Measurements from ENCODE around the gene SLC16A5.

Gene SLC16A5

GRCh38 chr17:75049706-75050105, 38.0 kb upstream of the SLC16A5 start (continued):
- no peak for TF ChIP-seq CREB5 (CRISPR knock-in tag; IDR thresholded peaks at IDR 0.05; ENCODE audit: low read depth)
- no peak for TF ChIP-seq POU6F1 (CRISPR knock-in tag; IDR thresholded peaks at IDR 0.05; ENCODE audit: borderline replicate concordance, low read depth)
- no peak for TF ChIP-seq RARB (CRISPR knock-in tag; IDR thresholded peaks at IDR 0.05)
- TF ChIP-seq ISL1 (CRISPR knock-in tag; IDR thresholded peaks at IDR 0.05), result no peak
- TF ChIP-seq ZNF565 (CRISPR knock-in tag; conservative IDR thresholded peaks at IDR 0.05; ENCODE audit: low read depth), result no peak
- no peak for TF ChIP-seq ARNTL (CRISPR knock-in tag; IDR thresholded peaks at IDR 0.05; ENCODE audit: borderline replicate concordance, low read depth)
- no peak for TF ChIP-seq BACH2 (CRISPR knock-in tag; IDR thresholded peaks at IDR 0.05; ENCODE audit: borderline replicate concordance)
- TF ChIP-seq ZFP3 (CRISPR knock-in tag; IDR thresholded peaks at IDR 0.05), result no peak
- no peak for TF ChIP-seq PPARA (CRISPR knock-in tag; IDR thresholded peaks at IDR 0.05; ENCODE audit: borderline replicate concordance)
- TF ChIP-seq SNAI2 (CRISPR knock-in tag; IDR thresholded peaks at IDR 0.05), result no peak

GRCh38 chr17:75051941-75052340, 35.8 kb upstream of the SLC16A5 start:
- ATAC-seq, result no peak
- no peak for TF ChIP-seq ESRRG (CRISPR knock-in tag; IDR thresholded peaks at IDR 0.05)

- peak; percentile 77 for ATAC-seq
- TF ChIP-seq GLIS3 (CRISPR knock-in tag; IDR thresholded peaks at IDR 0.05), result no peak
- no peak for TF ChIP-seq PATZ1 (CRISPR knock-in tag; IDR thresholded peaks at IDR 0.05; ENCODE audit: borderline replicate concordance)
- TF ChIP-seq CSDC2 (CRISPR knock-in tag; IDR thresholded peaks at IDR 0.05), result no peak
- no peak for TF ChIP-seq ZNF70 (CRISPR knock-in tag; IDR thresholded peaks at IDR 0.05)
- TF ChIP-seq ESRRG (CRISPR knock-in tag; IDR thresholded peaks at IDR 0.05), result no peak
- TF ChIP-seq TOX (CRISPR knock-in tag; IDR thresholded peaks at IDR 0.05; ENCODE audit: borderline replicate concordance), result no peak
- TF ChIP-seq TCF4 (CRISPR knock-in tag; IDR thresholded peaks at IDR 0.05; ENCODE audit: borderline replicate concordance), result no peak
- no peak for TF ChIP-seq OSR1 (CRISPR knock-in tag; IDR thresholded peaks at IDR 0.05)
- no peak for TF ChIP-seq POU6F1 (CRISPR knock-in tag; IDR thresholded peaks at IDR 0.05; ENCODE audit: borderline replicate concordance, low read depth)
- TF ChIP-seq ZC3H10 (CRISPR knock-in tag; IDR thresholded peaks at IDR 0.05), result no peak
- TF ChIP-seq ISL1 (CRISPR knock-in tag; IDR thresholded peaks at IDR 0.05), result no peak
- TF ChIP-seq PPARA (CRISPR knock-in tag; IDR thresholded peaks at IDR 0.05; ENCODE audit: borderline replicate concordance), result no peak
- TF ChIP-seq CREB5 (CRISPR knock-in tag; IDR thresholded peaks at IDR 0.05; ENCODE audit: low read depth), result no peak
- no peak for TF ChIP-seq ZNF565 (CRISPR knock-in tag; conservative IDR thresholded peaks at IDR 0.05; ENCODE audit: low read depth)
- no peak for TF ChIP-seq ZNF8 (CRISPR knock-in tag; IDR thresholded peaks at IDR 0.05)
- TF ChIP-seq ZFP30 (CRISPR knock-in tag; IDR thresholded peaks at IDR 0.05), result no peak
- no peak for TF ChIP-seq CSRNP3 (CRISPR knock-in tag; IDR thresholded peaks at IDR 0.05)
- TF ChIP-seq RARB (CRISPR knock-in tag; IDR thresholded peaks at IDR 0.05), result no peak
- no peak for TF ChIP-seq TSHZ2 (CRISPR knock-in tag; IDR thresholded peaks at IDR 0.05)
Observed at GRCh38 chr17:75059369-75060345, 28.1 kb upstream of the SLC16A5 start.

Data from SK-N-SH treated with all-trans-retinoic acid at 6 μM for 48 hours (cell line).